Skin epidermis (tissue), 12 donors: Measurements from ENCODE around the gene OSGEP.

Experiments used
- H3K27ac ChIP-seq, 21 experiments: fragments of 200-600 bp; sonication (generic) in 11 of 21; one replicate each; pipeline ENCODE4 v1.5.0; 2020; ENCODE audit warnings: mild to moderate bottlenecking in 3 of 21, inconsistent platforms in 2 of 21, moderate library complexity in 2 of 21
- H3K4me3 ChIP-seq, 7 experiments: fragments of 200-600 bp; sonication (generic) in 2 of 7; one replicate each; pipeline ENCODE4 v1.5.0; 2020; ENCODE audit warnings: inconsistent platforms in 2 of 7, mild to moderate bottlenecking in 2 of 7, moderate library complexity in 1 of 7

OSGEP gene

DNA sequence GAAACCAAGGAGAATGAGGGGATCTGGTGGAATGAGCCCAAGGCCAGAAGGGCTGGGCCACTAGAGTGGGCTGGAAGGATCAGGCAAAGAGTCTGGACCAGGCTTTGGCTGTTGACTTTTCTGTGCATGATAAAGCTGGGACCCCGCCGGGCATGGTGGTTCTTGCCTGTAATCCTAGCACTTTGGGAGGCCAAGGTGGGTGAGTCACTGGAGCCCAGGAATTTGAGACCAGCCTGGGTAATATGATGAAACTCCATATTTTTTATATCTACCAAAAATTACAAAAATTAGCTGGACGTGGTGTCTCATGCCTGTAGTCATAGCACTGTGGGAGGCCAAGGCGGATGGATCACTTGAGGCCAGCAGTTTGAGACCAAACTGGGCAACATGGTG, 18.3 kb downstream of the OSGEP start:
- no peak overlapping the region for H3K27ac ChIP-seq
- no peak overlapping the region for H3K4me3 ChIP-seq

DNA sequence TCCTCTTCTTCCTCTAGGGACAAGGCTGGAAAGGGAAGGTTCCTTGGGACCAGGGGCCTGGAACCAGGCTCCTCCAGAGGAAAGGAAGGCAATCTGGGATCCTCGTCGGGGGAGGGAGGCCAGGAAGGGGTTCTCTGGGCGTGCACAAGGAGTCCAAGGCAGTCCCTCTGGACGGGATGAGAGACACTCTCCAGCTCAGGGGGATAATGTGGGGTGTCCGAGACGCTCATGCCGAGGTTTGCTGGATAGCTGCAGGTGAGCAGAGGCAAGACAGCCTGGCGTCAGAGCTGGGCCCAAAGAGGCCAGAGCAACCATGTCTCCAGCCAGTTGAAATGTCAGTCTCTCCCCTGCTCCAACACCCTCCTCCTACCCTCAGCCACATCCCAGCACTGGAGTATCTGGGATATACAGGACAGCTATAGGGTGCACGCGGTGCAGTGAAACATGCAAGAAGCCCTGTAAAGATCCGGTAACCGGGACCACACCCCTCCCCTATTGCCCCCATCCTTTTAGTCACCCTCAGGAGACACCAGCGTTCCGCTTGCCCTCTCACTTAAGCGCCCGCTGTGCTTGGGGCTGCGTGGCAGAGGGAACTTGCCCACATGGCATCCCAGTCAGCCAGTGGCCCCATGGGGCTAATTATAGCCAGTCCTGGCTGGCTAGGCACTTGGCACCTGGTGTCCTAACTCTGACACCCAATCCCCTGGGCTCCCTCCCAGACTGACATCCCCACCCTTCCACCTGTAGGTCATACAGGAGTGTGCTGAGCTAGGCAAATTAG, 18.8 kb downstream of the OSGEP start, which contains the start of gene KLHL33:
KLHL33 (minus strand) TSS at position 585 of the 781 bp plus-strand sequence; CDS start at position 230, 355 bp downstream.
- H3K27ac ChIP-seq = no peak within 1 kb of the TSS
- no peak within 1 kb of the TSS for H3K4me3 ChIP-seq

DNA sequence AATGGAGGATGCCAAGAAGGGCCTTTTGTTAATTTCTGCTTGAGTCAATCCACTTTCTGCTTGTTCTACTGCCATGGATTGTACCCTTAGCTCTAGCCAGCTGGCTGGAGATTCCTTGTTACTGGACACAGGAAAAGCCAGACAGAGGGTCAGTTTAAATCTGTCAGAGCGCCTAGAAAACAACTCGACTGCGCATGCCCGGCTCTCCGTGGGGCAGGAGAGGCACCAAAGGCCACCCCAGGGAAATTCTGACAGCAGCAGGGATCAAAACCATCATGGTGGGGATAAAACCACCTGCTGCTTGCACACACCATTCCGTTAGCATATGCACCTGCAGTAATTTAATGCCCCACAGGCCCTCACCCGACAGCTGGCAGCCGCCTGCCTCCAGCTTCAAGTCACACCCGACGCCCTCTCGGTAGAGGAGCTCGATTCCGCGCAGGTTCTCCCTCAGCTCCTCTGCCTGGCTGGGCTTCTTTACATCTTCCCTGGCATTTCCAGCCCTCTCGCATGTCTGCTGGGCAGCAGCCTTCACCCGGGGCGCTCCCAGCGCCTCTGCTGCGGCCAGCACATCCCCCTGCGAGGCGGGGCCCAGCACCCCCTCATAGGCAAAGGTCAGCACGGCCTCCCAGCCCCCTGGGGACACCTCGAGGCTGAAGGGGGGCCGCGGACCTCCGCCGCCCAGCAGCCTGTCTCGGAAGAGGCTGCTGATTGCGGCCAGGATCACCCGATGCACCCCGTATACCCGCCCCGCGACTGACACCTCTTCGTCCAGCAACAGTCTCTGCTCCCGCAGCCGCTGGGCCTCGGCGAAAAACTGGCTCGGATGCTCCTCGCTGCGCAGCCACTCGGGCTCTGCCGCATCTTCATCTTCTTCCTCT, 19.7 kb downstream of the OSGEP start:
- H3K4me3 ChIP-seq = no peak overlapping the region
- no peak overlapping the region for H3K27ac ChIP-seq

DNA sequence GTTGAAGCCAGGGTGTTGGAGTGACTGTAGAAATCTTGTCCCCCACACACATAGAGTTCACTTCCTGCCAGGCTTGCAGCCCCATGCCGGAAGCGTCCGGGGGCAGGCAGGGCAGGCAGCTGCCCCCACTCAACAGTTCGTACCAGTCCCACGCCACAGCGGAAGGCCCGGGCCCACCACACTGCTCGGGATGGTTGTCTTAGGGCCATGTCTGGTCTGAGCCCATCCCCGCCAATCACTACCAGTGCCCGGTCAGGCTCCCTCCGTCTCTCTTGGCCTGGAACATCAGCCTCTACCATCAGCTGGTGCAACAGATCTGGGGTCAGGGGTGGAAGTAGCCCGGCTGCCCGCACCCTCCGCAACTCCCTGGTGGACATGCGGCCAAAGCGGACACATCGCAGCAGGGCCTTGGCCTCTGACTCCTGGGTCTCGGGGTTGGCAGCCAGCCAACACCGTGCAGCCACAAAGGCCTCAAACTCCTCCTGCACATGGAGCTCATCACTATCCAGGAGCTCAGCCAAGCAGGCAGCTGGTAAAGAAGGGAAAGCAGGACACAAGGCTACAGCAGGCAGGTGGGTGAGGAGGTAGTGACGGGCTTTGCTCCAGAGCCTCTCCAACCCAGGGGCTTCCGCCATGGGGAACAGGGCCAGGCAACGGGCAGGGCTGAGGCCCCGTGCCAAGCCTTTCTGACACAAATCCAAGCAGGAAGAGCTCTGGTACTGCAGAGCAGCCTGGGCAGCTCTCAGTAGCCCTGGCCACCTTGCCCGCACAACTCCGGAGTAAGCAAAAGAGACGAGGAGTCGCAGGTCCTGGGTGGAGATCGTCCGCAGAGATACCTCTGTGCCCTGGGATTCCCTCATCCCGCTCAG, 24.6 kb downstream of the OSGEP start:
- Histone ChIP-seq H3K27ac (no peak overlapping the region), H3K4me3 (no peak overlapping the region)

DNA sequence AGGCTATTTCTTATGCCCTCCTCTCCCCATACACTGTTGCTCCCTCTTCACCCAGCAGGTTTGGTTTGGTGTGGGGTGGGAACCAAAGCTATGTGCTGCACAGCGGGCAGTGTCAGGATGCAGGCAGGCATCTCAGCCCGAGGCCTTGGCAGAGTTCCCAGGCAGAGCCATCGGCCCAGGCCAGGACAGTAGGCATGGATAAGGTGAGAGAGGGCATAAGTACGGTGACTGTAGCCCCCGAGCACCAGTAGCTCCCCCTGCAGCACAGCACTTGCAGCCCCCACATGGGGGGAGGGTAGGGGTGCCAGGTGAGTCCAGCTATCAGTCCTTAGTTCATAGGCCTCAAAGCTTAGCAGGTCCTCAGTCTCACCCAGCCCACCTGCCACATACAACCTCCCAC, 25.8 kb downstream of the OSGEP start:
- peak overlapping the region in 6 of 21 experiments; percentile 53 to 74 (median 66) for H3K27ac ChIP-seq
- no peak overlapping the region for H3K4me3 ChIP-seq

DNA sequence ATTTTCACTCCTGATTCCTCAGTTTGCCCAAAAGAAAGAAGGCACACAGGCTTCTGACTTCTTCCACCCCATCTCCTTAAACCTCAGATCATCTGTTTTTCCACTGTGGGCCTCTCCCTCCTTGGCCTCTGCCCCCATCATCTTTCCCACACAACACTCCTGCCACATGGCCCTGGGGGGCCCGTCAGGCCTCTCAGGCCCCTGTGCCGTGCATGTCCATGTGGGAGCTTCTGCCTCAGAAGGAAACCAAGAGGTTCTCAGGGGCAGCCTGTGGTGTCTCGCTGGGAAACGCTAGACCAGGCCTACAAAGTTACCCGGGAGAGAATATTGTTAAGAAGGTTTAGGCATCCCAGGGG, 26.6 kb downstream of the OSGEP start:
- H3K27ac ChIP-seq = peak overlapping the region in 13 of 21 experiments; percentile 30 to 74 (median 61)
- H3K4me3 ChIP-seq = no peak overlapping the region

DNA sequence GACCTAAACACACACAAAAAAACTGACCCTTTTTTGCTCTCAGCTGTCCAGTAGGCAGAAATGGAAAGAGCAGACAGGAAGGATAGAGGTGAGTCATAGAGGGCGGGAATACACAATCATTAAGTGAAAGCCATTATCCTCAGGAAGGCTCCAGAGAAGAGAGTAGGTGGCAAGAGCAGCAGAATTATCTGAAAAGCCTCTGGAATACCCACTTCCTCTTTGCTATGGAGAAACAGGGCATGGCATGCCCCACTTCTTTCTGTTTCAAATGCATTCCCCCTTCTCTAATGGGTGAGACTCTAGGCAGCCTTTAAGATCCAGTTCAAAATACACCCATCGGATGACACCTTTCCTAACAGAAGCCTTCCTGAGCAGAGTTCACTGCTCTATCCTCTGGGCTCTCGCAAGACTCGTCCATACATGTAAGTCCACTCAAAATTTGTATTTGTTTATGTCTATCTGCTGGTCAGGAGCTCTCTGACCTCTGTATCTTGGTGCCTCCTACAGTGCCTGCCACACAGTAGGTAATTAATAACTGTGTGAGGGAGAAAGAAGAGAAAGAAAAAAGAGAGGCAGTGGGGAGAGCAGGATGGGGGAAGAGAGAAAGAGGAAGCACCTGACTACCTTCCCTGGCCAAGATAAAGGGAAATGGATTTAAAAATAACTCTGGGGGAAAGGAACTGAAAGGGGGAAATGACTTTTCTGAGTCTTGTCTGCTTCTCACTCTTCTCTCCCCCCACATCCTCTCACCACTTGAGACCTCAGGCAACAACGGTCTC, 27.2 kb downstream of the OSGEP start:
- Histone ChIP-seq H3K4me3 (no peak overlapping the region), H3K27ac (peak overlapping the region in 13 of 21 experiments; percentile 30 to 74 (median 61))

DNA sequence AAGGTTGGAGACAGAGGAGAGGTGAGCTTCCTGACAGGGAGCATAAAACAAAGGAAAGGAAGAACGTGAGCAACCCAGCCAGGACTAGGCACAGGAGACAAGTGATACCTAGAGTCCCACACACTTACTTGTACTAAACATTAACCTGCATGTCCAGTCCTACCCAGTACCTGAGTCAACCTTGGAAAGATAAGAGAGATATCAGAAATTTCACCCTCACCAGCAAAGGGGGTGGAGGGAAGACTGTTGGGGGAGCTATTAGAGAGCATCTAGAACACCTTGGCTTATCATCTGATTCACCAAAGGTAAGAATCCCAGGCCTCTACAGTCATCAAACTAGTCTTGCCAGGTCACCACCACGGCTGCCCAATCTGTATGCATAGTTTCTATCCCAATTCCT, 29.8 kb downstream of the OSGEP start:
- H3K27ac ChIP-seq = no peak overlapping the region
- no peak overlapping the region for H3K4me3 ChIP-seq

DNA sequence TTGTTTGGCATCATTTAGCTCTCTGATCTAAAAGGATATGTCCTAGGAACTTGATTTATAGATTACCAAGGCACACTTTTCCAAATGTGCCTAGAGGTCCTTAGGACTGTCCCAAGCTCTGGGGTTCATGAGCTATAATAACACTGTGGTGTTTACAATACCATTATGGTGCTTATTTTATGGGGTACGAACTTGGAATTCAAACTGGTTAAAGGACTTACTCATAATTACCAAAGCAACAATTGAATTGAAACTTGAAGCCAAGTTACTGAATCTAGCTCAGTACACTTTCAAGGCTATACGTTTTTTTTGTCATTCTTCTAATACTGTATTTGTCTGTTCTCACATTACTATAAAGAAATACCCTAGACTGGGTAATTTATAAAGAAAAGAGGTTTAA, 31.7 kb downstream of the OSGEP start:
- Histone ChIP-seq H3K27ac (no peak overlapping the region), H3K4me3 (no peak overlapping the region)

DNA sequence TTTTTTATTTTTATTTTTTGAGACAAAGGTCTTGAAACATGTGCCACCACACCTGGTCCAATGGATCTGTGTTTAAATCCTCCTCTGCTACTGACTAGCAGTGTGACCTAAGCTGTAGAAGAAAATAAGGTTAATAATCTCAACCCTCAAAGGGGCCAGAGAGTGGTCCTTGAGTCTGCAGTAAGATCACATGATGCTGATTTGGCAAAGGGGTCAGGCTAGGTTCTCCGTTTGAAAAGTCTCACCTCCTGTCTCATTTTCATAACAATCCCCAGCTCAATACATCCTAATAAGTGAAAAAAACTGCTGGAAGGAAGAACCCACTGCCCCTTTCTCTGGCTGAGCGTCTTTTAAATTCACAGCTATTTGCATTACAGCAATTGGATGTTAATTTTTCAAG, 33.3 kb downstream of the OSGEP start:
- no peak overlapping the region for H3K27ac ChIP-seq

DNA sequence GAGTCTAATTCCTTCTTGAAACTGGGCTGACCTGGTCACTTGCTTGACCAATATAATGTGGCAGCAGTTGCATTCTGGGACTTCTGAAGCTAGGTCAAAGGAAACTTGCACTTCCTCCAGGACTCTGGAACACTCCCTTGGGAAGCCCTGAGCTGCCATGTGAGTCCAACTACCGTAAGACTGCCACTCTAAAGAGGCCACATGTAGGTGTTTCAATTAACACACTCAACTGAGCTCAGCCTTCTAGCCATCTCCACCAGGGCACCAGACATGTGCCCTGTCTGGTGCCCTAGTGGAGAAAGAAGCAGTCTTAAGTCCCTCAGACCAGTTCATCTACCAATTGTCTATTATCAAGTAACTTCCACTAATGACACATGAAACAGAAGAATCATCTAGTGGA, 35.2 kb downstream of the OSGEP start:
- no peak overlapping the region for H3K4me3 ChIP-seq
- H3K27ac ChIP-seq = no peak overlapping the region

More for the DNA sequence above, 33.3 kb downstream of the OSGEP start:
- H3K4me3 ChIP-seq = no peak overlapping the region

DNA sequence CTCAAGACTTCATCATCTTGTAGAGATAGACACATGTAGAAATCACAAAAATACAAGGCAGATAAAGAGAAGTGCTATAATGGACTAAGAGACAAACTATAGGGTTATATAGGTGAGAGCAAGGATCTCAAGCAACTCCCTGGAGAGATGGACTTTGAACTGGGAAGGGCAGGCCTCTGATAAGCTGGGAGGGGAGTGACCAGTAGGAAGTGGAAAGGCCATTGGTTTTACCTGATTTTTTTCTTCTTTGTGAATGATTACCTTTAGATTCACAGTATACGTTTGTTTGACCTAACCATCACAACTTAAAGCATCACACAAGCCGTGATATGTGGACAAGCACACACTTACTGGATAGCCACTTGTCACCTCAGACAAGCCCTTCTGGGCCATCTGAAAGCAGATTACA, 36.1 kb downstream of the OSGEP start:
- no peak overlapping the region for H3K27ac ChIP-seq
- no peak overlapping the region for H3K4me3 ChIP-seq

DNA sequence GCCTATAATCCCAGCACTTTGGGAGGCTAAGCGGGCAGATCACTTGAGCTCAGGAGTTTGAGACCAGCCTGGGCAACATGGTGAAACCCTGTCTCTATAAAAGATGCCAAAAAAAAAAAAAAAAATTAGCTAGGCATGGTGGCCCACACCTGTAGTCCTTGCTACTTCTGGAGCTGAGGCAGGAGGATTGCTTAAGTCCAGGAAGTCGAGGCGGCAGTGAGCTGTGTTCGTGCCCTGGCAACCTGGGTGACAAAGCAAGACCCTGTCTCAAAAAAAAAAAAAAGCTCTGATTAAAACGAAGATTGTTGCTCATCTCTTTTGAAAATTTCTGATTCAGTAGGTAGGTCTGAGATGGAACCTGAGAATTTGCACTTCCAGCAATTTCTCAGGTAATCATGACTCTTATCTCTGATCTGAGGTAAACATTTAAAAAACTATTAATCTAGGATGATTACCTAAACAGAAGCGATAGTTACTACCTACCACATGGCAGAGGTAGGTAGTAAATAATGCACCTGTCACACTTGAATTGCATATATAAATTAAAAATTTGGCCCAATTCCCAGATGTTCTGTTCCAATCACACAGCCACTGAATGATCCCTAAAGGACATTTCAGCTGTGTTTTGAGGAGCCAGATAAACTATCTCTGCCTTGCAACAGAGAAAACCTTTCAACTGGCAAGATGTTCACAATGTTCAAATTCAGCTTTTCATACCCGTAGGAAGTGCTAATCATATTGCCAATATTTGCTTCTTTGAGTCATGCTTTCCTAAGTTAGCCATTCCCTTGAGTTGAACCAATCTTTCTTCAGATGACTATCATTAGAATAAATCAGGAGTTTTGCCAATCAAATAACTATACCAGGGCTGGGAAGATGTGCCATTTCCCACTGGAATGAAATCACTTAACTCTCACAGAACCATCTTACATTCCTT, 37.1 kb downstream of the OSGEP start:
- Histone ChIP-seq H3K27ac (no peak overlapping the region), H3K4me3 (no peak overlapping the region)

DNA sequence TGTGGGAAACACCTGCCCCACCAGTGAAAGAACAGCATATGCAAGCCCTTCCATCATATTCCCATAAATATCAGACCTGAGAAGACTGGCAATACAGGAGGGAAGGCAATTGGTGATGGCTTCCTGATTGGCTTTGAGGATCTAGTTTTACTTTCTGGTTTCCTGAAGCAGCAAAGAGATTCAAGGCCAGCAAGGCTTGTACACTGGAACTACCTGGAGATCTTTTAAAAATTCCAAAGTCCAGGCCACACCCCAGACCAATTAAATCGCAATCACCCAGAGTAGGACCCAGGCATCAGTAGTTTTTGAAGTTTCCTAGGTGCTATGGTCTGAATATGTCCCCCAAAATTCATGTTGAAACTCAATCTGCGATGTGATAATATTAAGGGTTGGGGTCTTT, 38.4 kb downstream of the OSGEP start:
- no peak overlapping the region for H3K4me3 ChIP-seq
- peak overlapping the region in 4 of 21 experiments; percentile 12 to 69 (median 30) for H3K27ac ChIP-seq

DNA sequence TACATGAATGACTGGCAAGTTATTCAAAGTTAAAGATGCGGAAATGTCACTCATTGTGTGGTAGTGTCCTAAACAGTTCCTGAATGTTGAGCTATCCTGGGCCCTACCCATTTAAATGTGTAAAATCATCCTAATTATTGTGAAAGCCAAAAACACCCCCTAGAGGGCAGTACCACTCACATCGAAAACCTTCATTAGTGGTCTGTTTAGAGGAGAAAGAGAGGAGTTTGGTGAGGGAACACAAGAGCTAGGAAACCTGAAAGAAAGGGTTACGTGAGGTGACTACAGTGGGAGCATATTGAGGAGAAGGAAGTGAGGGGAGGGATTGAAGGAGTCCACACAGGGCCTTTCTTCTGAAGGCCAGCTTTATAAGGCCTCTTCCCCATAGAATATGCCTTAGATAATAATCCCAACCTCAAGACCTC, 38.8 kb downstream of the OSGEP start:
- peak overlapping the region in 4 of 21 experiments; percentile 12 to 69 (median 30) for H3K27ac ChIP-seq
- no peak overlapping the region for H3K4me3 ChIP-seq

DNA sequence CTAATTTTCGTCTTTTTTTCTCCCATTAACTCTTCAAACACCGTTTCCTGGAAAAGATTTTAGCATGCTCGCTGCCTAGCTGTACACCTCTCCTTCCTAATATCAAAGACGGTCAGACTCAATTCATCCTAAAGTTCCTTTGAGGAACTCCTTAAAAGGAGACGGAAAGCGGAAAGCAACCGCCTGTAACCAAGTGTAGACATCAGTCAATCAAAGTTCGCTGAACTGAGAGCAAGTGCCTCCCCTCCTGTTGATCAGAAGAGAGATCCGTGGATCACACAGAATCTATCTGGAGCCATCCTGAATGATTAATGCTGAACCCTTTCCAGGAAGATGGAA, 40.9 kb downstream of the OSGEP start:
- Histone ChIP-seq H3K4me3 (peak overlapping the region; percentile 59 to 95 (median 79)), H3K27ac (peak overlapping the region in 20 of 21 experiments; percentile 85 to 99 (median 94))

DNA sequence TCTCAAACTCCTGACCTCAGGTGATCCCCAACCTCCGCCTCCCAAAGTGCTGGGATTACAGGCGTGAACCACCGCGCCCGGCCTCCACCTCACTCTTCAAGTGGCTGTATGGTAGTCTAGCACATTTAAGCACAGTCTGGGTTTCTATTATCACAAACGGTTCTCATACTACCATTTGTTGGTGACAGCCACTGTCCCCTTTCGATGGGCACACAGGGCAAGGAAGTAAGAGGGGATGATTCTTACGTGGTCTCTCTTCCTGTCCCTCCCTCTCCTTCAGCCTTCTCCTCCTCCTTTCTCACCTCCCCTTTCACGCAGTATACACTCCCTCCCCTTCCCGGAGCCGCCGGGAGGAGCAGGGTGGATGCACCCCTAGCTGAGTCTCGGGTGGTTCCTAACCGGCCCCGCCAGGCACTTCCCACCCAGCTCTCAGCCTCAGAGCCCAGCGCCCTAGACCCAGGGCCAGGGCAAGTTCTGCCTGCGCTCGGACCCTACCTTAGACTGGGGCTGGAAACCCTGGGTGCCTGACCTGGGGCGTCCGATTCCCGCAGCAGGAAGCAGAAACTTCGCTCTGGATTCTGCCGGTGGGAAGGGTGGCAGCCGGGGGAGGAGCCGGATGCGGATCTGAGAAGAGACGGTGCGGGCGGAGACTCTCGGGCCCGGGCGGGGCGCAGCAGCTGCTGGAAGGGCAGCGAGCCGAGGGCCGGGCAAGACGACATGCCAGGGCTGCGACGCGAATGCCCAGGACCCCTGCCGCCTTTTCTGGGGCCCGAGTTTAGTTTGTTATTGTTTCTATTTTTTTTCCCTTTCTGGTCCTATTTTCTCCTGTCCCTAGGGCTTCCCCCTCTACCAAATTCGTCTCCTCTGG, 41.5 kb downstream of the OSGEP start, which contains the start of gene TEP1:
TEP1 (minus strand) TSS at position 626 of the 868 bp plus-strand sequence. CDS start 5,062 bp downstream, outside the sequence.
- H3K27ac ChIP-seq = peak within 1 kb of the TSS; percentile 56 to 99 (median 93)
- H3K4me3 ChIP-seq = peak within 1 kb of the TSS; percentile 59 to 95 (median 79)
